GM21717 (cell line): Measurements from ENCODE around the gene HS3ST6.
"Not testable (repeated sequence)": the region's sequence is repeated elsewhere in the genome, so short reads cannot be mapped to it uniquely, and the experiment has no call there.

Experiments
- ATAC-seq: cut with Tn5 transposase; IDR thresholded peaks from one replicate; pipeline ENCODE4 v1.9.1; 2021; ENCODE audit warnings: mild to moderate bottlenecking, moderate library complexity; ENCODE audit not compliant: unreplicated experiment

HS3ST6 gene

GRCh38 chr16:1918351-1919326 is at the start of gene HS3ST6:
Gene HS3ST6 (minus strand): TSS chr16:1918415. CDS start chr16:1918323, 92 bp downstream.
- no peak for ATAC-seq

- no peak for ATAC-seq
These were observed 48.2 kb upstream of the HS3ST6 start, which contains the start of gene RNF151 for GRCh38 chr16:1966460-1966859. Gene RNF151 (plus strand): TSS chr16:1966856. CDS start chr16:1966882, 26 bp downstream.

- no peak for ATAC-seq
These were observed 47.3 kb upstream of the HS3ST6 start for GRCh38 chr16:1965396-1966001.

DNA sequence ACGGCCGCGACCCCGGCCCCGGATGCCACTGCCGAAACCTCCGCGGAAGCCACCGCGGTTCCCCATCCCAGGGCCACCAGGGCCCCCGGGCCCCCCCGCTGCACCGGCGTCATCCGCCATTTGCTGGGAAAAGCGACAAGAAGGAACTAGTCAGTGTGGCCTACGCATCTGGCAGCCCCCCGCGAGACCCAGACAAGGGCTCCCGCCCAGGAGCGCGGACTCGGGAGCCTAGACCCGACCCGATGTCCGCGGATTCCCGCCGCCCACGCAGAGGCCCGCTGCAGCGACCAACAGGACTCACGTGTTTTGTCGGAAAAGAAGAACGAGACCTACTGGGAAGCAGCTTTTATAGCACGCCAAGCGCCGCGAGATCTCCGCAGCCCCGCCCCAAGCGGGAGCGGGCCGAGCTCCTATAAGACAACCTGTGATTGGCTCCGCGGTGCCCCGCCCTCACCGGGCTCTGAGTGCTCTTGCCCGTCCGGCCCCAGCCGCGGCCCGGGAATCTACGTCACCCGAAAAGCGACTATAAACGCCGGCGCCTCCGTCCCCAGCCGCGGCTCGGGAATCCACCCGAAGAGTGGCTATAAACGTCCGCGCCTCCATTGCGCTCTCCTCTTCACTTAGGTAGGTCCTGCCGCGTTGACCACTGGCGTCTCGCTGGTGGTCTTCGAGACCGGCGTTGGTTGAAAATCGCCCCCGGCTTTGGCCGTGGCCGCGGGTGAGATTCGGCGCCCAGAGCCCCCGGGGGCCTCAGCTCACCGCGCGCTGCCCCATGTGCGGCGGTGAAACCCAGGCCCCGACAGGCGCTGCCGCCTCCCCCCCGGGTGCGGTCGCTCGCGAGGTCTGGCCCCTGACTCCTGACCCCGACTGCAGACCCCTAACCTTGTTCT is 46.5 kb upstream of the HS3ST6 start, which contains the start of gene RPS2:
TSS of gene RPS2 (minus strand) at position 321 of the 890 bp plus-strand sequence. CDS start at position 120, 201 bp downstream.
- peak; percentile 73 for ATAC-seq

DNA sequence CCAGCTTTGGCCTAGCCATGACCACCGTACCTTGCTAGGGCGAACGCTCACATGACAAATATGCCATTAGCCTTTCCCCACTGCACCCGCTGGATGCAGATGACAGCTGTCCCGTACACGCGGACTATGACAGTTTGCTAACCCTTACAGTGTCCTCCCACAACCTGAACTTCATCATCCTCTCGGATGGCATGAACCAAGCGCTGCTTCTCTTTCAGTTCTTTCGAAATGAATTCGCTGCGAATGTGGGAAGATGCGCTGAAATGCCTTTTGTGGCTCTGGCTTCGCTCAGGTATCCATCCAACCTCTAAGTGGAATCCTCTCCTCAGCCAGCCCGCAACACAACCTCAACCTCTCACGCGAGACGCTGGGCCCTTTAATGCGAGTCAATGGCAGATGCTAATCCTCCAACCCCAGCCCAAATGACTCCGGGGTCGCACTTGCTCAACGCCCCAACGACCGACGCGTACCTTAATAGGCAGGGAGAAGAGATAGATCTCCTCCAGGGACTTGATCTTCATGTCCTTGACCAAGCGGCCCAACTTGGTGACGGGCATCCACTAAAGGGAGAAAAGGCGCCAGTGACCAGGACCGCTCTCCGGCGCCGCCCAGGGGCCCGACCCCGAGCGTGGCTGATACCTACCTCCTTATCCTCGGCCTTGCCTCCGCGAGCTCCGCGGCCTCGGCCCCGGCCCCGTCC is 45.7 kb upstream of the HS3ST6 start:
- peak; percentile 5 for ATAC-seq

- not testable (repeated sequence) for ATAC-seq
These were observed 44.2 kb upstream of the HS3ST6 start for GRCh38 chr16:1962161-1963153.

- no peak for ATAC-seq
These were observed 43.4 kb upstream of the HS3ST6 start for GRCh38 chr16:1961651-1962067.

DNA sequence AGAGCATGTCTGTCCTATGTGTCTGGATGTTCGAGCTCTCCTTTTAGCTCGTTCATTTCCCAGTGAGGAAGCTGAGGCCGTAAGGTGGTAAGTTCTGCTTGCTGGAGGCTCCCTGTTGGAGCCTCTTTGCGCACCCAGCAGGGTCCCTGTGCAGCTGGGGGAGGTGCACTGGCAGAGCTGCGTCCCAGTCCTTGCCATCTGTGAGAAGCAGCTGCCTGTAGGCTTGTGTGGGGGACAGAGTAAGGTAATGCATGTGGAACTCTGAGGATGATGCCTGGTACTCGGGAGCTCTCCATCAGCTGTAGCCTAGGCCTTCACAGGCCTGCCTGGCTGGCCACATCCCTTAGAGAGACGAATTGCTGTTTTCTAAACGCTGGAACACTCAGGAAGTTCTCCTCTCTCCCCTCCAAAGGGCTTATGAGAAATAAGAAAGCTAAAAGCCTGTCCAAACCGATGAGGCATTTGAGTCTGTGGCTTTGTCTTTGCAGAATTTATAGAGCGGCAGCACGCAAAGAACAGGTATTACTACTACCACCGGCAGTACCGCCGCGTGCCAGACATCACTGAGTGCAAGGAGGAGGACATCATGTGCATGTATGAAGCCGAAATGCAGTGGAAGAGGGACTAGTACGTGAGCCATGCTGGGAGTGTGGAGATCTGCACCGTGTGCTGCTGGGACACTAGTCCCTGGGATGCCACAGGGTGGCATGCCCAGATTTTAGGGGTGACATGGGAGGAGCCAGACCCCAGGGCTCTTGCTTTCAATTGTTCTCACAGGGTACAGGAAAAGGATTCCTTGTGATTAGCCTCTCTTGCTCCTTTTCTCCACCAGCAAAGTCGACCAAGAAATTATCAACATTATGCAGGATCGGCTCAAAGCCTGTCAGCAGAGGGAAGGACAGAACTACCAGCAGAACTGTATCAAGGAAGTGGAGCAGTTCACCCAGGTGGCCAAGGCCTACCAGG is 42.7 kb upstream of the HS3ST6 start:
- ATAC-seq = no peak

DNA sequence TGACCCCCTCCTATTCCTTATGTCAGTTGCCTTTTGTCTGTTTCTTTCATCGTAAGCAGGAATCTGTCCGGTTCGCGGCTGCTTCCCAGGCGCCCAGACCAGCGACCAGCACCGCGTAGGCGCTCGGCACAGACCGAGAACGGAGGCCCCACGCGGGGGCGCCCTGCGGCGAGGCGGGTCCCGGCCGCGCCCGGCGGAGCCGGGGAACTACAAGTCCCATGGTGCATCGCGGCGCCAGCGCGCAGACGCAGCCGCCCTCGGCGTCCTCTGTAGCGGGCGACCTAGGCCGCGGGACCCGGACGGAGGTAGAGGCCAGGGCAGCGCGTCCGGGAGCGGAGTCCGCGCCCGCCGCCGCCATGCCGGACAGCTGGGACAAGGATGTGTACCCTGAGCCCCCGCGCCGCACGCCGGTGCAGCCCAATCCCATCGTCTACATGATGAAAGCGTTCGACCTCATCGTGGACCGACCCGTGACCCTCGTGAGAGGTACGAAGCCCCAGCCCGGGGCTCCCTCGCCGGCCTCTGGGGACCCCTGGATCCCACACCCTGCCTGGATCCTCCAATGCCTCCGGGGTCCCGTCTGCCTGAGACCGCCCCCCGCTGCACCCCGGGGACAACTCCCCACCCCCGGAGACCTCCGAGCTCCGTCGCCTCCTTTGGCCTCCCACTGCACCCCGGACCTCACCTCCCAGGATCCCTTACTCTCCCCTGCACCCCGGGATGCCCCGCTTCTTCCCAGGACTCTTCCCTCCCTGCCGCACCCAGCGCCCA is 41.2 kb upstream of the HS3ST6 start, which contains the start of gene NDUFB10:
TSS of gene NDUFB10 (plus strand) at position 270 of the 771 bp plus-strand sequence. CDS start at position 357, 87 bp downstream.
- no peak for ATAC-seq

- ATAC-seq = no peak
These were observed 40.6 kb upstream of the HS3ST6 start for GRCh38 chr16:1958715-1959268.

GRCh38 chr16:1958143-1958491 is 39.9 kb upstream of the HS3ST6 start:
- ATAC-seq = not testable (repeated sequence)

- not testable (repeated sequence) for ATAC-seq
These were observed 39.4 kb upstream of the HS3ST6 start for GRCh38 chr16:1957434-1958142.

DNA sequence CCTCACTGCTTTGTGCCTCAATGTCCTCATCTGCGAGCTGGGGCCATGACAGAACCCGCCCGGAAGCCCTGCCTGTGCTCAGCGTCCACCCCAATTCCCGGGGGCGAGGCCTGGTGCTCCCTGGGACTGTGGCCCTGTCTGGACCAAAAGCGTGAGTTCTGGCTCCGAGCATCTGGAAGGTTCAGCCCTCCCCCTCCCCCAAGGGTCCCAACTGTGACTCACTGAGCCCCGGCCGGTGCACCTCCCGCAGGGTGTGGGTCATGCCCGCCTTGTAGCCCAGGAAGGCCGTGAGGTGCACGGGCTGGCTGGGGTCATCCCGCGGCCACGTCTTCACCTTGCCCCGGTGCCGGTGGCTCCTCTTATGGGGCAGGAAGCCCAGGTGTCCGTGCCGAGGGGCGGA is 35.5 kb upstream of the HS3ST6 start:
- no peak for ATAC-seq

- ATAC-seq = no peak
These were observed 32.3 kb upstream of the HS3ST6 start for GRCh38 chr16:1950559-1950958.

DNA sequence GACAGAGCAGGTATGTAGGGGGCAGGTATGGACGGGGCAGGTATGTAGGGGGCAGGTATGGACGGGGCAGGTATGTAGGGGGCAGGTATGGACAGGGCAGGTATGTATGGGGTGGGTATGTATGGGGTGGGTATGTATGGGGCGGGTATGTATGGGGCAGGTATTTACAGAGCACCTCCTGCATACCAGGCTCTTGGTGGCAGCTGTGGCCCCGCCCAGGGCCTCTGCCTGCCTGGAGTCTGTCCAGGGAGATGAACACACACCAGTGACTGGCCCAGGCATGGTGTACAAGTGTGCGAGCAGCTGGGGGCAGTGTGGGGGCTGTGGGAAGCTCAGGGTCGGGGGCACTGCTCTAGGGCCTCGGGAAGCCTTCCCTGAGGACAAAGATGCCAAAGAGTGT is 31.8 kb upstream of the HS3ST6 start:
- ATAC-seq = no peak

GRCh38 chr16:1949507-1949906 is 31.3 kb upstream of the HS3ST6 start:
- no peak for ATAC-seq
